ENCODE measurements around the gene KRTAP5-9. TPM values are rescaled to one million over a fixed set of nuclear protein-coding genes. Genes with fewer than 3 reads are reported as not detected.

Gene KRTAP5-9
- total and polyA plus RNA-seq, 10 donors: 0.29 to 1.1 (median 0.51) TPM; not detected in 3

DNA sequence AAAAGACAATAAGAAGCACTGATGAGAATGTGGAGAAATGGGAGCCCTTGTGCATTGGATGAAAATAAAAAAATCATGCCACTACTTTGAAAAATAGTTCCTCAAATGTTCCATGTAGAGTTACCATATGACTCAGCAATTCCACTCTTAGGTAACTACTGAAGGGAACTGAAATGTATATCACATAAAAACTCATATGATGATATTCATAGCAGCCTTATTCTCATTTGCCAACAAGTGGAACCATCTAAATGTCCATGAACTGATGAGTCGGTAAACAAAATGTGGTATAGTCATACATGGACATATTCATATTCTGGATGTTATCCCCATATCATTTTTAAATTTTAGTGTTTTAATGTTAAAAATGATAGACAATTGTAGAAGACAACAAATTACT is 3.5 kb downstream of the KRTAP5-9 start:
- Histone ChIP-seq H3K4me1 (no peaks in the 10 kb centered on the region), H3K36me3 (no peaks in the 10 kb centered on the region), H3K4me3 (no peak overlapping the region), H3K27me3 (replicated peaks in 1 of 7) (peaks cover 0 to 9% (median 0%) of the 10 kb centered on the region in 7 donors), H3K9me3 (no peaks in the 10 kb centered on the region), H3K27ac (no peak overlapping the region)
- 79 to 90% (median 88%) methylated on average over 1 of the region's 1 CpG for WGBS, 5 donors
- no peak for DNase-seq
- intact Hi-C loops (cut with DNase I; ENCODE audit: low total_unique reads): no loop called here
- no peak for TF ChIP-seq POLR2AphosphoS5 (IDR thresholded peaks at IDR 0.05)
- TF ChIP-seq POLR2A (IDR thresholded peaks at IDR 0.05): no peak

DNA sequence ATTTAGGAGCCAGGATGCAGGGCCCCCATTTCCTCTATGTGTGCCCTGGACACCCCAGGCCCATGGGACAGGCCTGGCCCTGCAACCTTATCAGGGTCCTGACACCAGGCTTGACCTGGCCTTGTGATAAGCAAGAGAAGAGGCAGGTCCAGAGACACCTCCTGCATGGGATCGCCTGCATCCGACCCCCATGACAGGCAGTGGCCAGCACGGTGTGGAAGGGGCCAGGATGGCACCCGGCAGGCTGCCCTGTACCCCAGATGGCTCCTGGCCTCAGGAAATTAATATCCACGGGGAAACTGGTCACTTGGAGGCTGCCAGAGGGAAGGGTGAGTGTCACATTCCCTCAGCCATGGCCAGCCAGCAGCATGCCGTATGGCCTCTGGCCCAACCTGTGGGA is 6.8 kb downstream of the KRTAP5-9 start:
- H3K36me3 ChIP-seq: no peaks in the 10 kb centered on the region
- no peaks in the 10 kb centered on the region for H3K9me3 ChIP-seq
- no peak overlapping the region for H3K27ac ChIP-seq
- no peak for DNase-seq
- H3K4me1 ChIP-seq: no peaks in the 10 kb centered on the region
- H3K27me3 ChIP-seq (replicated peaks in 1 of 7): peaks cover 0 to 9% (median 0%) of the 10 kb centered on the region in 7 donors
- TF ChIP-seq, protein P1, sequence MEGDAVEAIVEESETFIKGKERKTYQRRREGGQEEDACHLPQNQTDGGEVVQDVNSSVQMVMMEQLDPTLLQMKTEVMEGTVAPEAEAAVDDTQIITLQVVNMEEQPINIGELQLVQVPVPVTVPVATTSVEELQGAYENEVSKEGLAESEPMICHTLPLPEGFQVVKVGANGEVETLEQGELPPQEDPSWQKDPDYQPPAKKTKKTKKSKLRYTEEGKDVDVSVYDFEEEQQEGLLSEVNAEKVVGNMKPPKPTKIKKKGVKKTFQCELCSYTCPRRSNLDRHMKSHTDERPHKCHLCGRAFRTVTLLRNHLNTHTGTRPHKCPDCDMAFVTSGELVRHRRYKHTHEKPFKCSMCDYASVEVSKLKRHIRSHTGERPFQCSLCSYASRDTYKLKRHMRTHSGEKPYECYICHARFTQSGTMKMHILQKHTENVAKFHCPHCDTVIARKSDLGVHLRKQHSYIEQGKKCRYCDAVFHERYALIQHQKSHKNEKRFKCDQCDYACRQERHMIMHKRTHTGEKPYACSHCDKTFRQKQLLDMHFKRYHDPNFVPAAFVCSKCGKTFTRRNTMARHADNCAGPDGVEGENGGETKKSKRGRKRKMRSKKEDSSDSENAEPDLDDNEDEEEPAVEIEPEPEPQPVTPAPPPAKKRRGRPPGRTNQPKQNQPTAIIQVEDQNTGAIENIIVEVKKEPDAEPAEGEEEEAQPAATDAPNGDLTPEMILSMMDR (IDR thresholded peaks at IDR 0.05 in 8 of 11, conservative IDR thresholded peaks at IDR 0.05 in 3 of 11): no peak
- no peak for TF ChIP-seq POLR2AphosphoS5 (IDR thresholded peaks at IDR 0.05)
- H3K4me3 ChIP-seq: no peak overlapping the region
- WGBS, 5 donors: 79 to 92% (median 90%) methylated on average over 5 to 6 of the region's 6 CpGs
- intact Hi-C loops (cut with DNase I; ENCODE audit: low total_unique reads): no loop called here

DNA sequence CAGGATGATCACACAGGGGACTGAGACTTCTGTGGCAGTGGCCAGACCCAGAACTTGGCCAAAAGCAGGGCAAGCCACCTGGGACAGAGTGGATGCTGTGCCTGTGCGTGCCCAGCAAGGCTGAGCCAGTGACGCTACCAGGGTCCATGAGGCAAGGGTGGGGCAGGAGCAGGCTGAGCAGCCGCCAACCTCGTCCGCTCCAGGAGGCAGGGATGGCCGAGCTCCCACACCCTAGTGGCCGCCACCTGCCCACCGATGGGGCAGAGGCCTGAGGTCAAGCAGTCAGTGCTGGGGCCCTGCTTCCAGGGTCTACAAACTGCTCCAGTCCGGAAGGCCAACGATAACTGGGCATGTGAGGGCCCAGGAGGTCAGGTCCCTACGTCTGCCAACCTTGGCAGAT is 7.3 kb downstream of the KRTAP5-9 start:
- intact Hi-C loops (cut with DNase I; ENCODE audit: low total_unique reads): no loop called here
- WGBS, 5 donors: 89 to 96% (median 92%) methylated on average over 6 to 11 of the region's 11 CpGs
- no peak for DNase-seq
- no peaks in the 10 kb centered on the region for H3K9me3 ChIP-seq
- peaks cover 0 to 9% (median 0%) of the 10 kb centered on the region in 7 donors for H3K27me3 ChIP-seq (replicated peaks in 1 of 7)
- H3K4me3 ChIP-seq: no peak overlapping the region
- TF ChIP-seq POLR2AphosphoS5 (IDR thresholded peaks at IDR 0.05) (no peak), POLR2A (IDR thresholded peaks at IDR 0.05) (no peak)
- TF ChIP-seq, protein P1 (IDR thresholded peaks at IDR 0.05 in 8 of 11, conservative IDR thresholded peaks at IDR 0.05 in 3 of 11): no peak
- no peaks in the 10 kb centered on the region for H3K36me3 ChIP-seq
- no peak overlapping the region for H3K27ac ChIP-seq
- no peaks in the 10 kb centered on the region for H3K4me1 ChIP-seq

DNA sequence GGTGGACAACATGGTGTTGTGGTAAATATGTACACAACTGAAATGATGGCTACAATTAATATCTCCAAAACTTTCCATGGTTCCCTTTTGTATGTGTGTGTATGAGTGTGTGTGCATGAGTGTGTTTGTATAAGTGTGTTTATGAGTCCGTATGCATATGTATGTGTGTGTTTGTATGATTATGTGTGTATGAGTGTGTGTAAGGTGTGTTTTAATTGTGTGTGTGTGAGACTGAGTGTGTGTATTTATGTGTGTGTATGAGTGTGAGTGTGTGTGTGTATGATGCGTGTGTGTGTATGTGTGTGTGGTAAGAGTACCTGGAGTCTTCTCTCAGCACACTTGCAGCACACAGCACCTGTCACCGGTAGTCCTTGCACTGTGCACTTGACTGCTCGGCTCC is 7.8 kb downstream of the KRTAP5-9 start:
- 76 to 93% (median 85%) methylated on average over 4 of the region's 4 CpGs for WGBS, 5 donors
- no peak for TF ChIP-seq POLR2AphosphoS5 (IDR thresholded peaks at IDR 0.05)
- TF ChIP-seq, protein P1 (IDR thresholded peaks at IDR 0.05 in 8 of 11, conservative IDR thresholded peaks at IDR 0.05 in 3 of 11): no peak
- TF ChIP-seq POLR2A (IDR thresholded peaks at IDR 0.05): no peak
- Histone ChIP-seq H3K4me1 (no peaks in the 10 kb centered on the region), H3K27me3 (replicated peaks in 1 of 7) (peaks cover 0 to 9% (median 0%) of the 10 kb centered on the region in 7 donors), H3K36me3 (no peaks in the 10 kb centered on the region), H3K27ac (no peak overlapping the region), H3K4me3 (no peak overlapping the region), H3K9me3 (no peaks in the 10 kb centered on the region)
- no peak for DNase-seq
- intact Hi-C loops (cut with DNase I; ENCODE audit: low total_unique reads): no loop called here

DNA sequence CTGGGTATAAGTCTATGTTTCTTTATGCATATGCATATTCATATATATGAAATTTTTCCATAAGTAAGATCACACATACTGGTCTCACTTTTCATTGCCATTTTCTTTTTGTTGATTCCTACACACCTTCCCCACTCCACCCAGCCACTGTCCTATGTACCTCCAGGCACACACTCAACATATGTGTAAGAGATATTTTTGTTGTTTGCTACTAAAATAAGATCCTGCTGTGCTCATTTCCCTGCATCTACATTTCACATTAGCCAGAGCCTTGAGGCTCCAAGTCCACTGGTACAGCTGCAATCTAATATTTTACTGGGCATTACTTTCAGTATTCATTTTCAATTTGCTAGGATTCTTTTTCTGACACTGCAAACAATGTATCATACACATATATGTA is 9.0 kb downstream of the KRTAP5-9 start:
- no peaks in the 10 kb centered on the region for H3K9me3 ChIP-seq
- H3K4me1 ChIP-seq: no peaks in the 10 kb centered on the region
- DNase-seq: no peak
- no peak overlapping the region for H3K4me3 ChIP-seq
- H3K27ac ChIP-seq: no peak overlapping the region
- no peaks in the 10 kb centered on the region for H3K36me3 ChIP-seq
- intact Hi-C loops (cut with DNase I; ENCODE audit: low total_unique reads): no loop called here
- TF ChIP-seq POLR2AphosphoS5 (IDR thresholded peaks at IDR 0.05) (no peak), POLR2A (IDR thresholded peaks at IDR 0.05) (no peak)
- TF ChIP-seq, protein P1 (IDR thresholded peaks at IDR 0.05 in 8 of 11, conservative IDR thresholded peaks at IDR 0.05 in 3 of 11): no peak
- peaks cover 0 to 9% (median 0%) of the 10 kb centered on the region in 7 donors for H3K27me3 ChIP-seq (replicated peaks in 1 of 7)
